Right renal cortex interstitium (tissue), 3 donors: ENCODE results near the gene ADGRF3. TPM values are rescaled to one million over a fixed set of nuclear protein-coding genes. Genes with fewer than 3 reads are reported as not detected.
"Not testable (repeated sequence)": the region's sequence is repeated elsewhere in the genome, so short reads cannot be mapped to it uniquely, and the experiment has no call there.

Source experiments
- DNase-seq, 3 donors: peaks; one replicate each; pipeline ENCODE4 v3.0.0-alpha.2; 2013; ENCODE audit warnings: low read depth in 3 of 3, low spot score in 2 of 3
- polyA plus RNA-seq, 3 donors: library from polyadenylated mRNA; unstranded; fragments of 120-200 nt; gene quantifications; one replicate each; pipeline ENCODE4 v1.2.1, GENCODE V29; 2013; ENCODE audit not compliant: insufficient read length in 3 of 3

ADGRF3 gene
- polyA plus RNA-seq, 3 donors = 2.0 to 2.7 (median 2.3) TPM

DNA sequence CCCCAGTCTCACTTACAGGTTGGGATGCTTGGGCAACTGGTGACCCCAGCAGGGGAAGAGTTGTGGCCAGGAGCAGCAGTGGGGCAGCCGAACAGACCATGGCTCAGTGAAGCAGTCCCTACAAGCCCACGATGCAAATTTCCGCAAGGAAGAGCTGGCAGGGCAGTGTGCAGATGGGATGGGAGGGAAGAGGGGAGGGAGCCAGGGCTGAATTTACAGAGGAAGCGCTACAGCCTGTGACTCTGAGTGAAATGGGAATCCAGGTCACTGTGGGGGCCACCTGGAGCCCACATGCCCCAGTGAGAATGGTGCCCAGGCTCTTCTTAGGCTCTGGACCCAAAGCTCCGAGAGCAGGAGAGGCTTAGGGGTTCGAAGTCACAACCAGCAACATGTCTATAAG lies 27.6 kb downstream of the ADGRF3 start:
- DNase-seq = no peak

GRCh38 chr2:26317377-26318105 lies 29.0 kb downstream of the ADGRF3 start:
- no peak for DNase-seq

DNA sequence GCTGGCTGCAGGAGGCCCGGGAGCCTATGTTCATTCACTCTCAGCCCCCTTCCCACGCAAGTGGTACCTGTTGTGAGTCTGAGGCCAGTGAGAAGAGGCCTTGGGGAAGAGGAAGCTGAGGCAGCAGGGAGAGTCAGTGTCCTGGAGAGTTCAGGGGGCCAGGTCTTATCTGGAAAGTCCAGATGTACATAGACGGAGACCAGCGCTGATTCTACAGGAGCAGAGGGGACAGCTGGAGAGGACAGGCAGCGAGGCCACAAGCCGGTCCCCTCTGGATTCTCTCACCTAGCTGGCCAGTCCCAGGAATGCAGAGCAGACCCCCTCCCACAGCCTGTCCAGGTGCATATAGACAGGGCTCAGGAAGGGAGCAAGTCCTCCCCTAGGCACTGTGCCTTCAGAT lies 29.7 kb downstream of the ADGRF3 start:
- no peak for DNase-seq

DNA sequence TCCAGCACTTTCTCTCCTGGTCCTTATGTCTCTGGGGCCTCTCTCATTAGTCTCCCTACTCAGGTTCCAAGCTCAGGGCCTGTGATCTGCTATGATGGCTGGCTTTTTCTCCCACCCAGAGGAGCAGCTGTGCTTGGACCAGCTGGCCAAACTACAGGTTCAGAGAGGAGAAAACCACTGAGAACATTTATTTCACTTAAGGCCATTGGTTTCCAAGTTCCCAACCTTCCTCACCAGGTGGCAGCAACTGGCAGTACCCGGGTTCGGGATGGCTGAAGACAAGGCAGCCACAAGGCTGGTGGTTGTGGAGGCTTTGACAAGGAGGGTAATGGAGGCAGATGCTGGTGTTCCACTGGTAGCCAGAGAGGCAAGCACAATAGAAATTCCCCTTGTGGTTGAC lies 30.5 kb downstream of the ADGRF3 start:
- no peak for DNase-seq

DNA sequence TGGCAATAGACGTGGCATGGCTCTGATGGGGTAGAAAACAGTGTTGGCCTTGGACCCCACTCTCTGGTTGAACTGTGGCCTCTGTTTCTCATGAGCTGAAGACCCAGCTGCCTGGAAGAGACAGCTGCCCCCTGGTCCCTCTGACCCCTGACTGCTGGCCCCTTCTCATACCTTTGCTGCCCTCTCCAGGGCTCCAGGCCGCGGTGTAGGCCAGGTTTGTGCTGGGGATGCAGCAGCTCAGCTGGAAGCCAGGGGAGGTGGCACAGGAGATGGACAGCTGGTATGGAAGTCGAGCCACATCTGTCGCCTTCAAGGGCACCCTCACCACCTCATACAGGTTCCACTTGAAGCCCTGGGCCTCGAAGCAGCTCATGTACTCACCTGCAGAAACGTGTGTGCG lies 32.3 kb downstream of the ADGRF3 start:
- DNase-seq = no peak

- no peak for DNase-seq
Measured at GRCh38 chr2:26313446-26313845, 33.1 kb downstream of the ADGRF3 start.

DNA sequence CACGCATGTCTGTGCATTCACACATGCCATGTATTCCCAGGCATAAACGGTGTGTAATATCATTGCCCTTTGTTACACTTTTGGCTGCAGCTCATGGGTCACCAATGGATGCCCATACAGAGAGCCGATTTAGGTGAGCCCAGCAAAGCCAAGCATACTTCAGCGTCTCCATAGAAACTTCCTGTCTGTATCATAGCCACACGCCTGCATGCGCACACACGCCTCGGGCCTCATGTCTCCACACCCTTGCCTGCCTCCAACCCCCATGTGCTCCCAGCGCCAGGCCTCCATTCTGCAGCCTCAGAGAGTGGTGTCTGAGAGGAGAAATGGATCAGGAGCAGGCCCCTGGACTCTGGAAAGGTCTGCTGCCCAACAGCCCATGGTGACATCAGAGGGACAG lies 34.1 kb downstream of the ADGRF3 start:
- DNase-seq = no peak

DNA sequence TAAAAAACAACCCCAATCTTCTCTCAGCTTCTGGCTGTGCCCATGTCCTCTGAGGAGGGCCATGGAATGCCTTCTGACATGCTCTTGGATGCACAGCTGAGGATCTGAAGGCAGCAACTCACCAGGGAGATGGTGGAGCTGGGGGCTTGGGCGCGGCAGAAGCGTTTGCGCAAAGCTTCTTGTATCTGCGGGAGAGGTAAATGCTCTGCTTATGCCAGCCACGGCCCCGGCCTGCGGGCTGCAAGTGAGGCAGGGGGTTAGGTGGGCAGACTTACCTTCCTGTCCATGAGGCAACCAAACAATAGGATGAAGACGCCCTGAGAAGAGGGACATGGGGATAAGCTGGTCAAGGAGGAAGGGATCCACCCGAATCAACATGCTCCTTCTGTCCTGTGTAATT lies 36.7 kb downstream of the ADGRF3 start:
- DNase-seq = no peak

DNA sequence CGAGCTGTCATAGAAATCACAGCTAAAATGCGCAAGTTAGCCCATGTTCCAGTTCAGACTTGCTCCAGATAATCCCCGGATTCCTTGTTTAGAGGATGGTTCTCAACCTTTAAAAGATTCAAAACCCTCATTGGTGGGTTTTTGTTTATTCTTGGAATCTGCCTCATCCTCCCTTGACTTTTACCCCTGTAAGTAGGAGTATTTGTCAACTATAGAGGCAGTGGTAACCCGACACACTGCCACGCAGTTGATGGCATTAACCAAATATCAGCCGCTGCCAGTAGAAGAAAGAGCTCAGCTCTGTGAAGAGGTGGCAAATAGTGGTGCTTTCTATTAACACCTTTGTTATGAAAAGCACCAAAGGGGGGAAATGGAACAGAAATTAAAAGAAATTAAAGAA lies 41.0 kb downstream of the ADGRF3 start:
- no peak for DNase-seq

GRCh38 chr2:26305094-26305493 lies 41.5 kb downstream of the ADGRF3 start:
- not testable (repeated sequence) for DNase-seq

GRCh38 chr2:26302846-26303245 lies 43.7 kb downstream of the ADGRF3 start:
- DNase-seq = no peak

DNA sequence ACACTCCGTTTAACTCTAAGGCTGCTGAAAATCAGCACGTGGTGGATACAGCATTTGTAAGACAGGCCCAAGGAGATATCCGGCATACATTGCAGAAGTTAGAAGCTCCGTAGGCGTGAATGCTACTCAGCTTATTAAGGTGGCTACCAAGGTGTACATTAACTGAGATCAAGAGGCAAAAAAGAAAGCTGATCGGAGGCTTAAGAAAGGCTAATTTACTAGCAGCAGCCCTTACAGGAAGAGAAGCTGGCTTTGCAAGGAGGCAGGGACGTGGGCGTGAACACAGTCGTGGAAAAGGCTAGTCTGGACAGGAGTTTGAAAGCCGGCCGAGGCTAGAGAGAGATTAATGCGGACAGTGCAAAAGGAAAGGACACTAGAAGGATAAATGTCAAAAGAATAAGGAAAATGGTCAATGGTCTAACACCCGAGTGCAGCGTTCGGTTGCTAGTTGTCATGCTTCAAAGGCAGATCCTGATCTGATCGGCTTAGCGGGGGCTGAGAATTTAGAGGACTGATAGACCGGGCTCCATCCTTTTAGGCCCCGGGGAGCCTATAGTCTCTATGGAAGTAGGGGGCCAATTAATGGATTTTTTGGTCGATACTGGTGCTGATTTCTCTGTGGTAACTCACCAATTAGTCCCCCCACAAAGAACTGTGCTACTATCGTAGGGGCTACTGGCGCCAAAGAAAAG lies 46.2 kb downstream of the ADGRF3 start:
- peak in 2 of 3 donors; percentile 18 to 38 for DNase-seq

DNA sequence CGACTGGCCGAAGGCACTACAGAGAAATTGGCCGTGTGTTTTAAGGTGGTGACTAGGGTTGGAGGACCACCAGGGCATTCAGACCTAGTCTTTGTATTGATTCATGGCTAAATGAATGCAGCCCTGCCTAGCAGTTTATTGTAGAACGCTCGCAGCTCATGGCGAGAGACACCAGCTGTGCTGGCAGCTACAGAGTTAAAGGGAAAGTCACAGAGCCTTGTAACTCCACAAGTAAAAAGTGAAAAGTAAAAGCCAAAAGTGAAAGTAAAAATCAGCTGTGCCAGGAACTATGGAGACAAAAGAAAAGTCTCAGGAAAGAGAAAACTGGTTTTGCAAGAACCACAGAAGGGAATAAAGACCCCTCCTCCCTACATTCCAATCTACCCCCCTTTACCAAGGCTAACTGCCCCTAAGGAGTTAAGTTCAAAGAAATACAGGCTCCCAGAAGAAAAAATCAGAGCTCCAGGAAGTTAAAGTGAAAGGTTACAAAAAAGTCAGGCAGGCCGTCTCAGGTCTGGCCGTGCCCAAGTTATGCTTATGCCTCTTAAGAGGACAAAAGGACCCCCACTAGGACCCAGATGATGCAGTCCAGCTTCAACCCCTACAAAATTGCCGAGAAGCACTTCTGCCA lies 47.0 kb downstream of the ADGRF3 start:
- DNase-seq = peak in 2 of 3 donors; percentile 60 to 64

DNA sequence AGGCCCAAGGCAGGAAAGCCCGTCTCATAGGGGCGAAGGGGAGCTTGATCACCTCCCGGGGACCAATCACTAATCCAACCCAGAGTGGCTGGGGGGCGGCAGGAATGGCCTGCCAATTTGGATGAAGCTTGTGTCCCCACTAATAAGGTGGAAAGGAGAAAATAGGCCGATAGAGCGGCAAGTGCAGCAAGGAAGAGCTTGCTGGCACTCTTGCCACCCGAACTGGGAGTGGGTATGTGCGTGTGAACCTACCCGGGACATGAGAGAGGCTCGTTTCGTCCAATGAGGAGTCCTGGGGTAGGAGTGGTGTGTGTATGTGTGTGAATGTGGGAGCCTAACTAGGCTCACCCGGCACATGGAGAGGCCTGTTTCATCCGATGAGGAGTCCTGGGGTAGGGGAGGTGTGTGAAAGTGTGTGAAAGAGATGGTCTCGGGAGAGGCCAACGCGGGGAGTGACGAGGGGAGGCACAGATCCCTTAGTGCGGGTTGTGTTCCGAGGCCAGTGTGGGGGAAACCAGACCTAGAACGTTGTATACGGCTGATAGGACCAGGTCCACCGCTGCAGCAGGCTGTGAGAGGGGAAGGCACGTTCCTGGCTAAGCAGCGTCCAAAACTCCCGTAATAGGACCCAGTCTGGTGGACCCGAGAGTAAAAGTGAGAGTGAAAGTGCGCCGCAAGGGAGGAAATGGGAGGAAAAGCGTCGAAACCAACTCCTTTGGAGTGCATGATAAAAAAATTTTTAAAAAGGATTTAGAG lies 47.8 kb downstream of the ADGRF3 start:
- DNase-seq = peak in 1 of 3 donors; percentile 33

- DNase-seq = no peak
Measured at GRCh38 chr2:26298286-26298637, 48.3 kb downstream of the ADGRF3 start.

DNA sequence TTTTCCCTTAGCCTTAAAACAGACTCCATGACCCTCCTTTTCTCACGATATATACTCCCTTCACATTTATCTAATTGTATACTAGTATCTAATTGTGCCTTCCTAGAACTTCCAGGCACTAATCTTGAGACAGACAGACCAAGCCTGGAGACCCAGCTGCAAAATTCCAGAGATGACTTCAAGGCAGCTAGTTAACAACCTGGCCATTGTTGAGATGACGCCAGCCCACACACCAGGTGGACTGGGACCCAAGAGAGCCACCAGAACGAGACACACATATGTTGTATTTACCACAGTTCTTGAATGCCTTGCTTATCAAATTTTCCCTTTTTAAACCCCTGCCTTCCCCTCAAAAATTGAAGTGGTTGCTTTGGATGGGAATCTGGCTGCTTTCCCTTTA lies 49.5 kb downstream of the ADGRF3 start:
- no peak for DNase-seq

GRCh38 chr2:26295511-26295910 lies 51.1 kb downstream of the ADGRF3 start:
- DNase-seq = no peak

GRCh38 chr2:26292646-26293045 lies 53.9 kb downstream of the ADGRF3 start:
- DNase-seq = no peak

GRCh38 chr2:26290001-26290400 lies 56.6 kb downstream of the ADGRF3 start:
- no peak for DNase-seq

GRCh38 chr2:26285931-26286330 lies 60.7 kb downstream of the ADGRF3 start:
- DNase-seq = no peak

- DNase-seq = no peak
Measured at GRCh38 chr2:26284132-26284531, 62.5 kb downstream of the ADGRF3 start.
